ENCODE data around the gene OR51B2. TPM values are rescaled to one million over a fixed set of nuclear protein-coding genes. Genes with fewer than 3 reads are reported as not detected.
"Not testable (repeated sequence)": the region's sequence is repeated elsewhere in the genome, so short reads cannot be mapped to it uniquely, and the experiment has no call there.

Gene OR51B2
- total RNA-seq, 1 experiment from 2014 or later = not detected

- Mint-ChIP-seq H3K27ac (no peak overlapping the region), H3K4me1 (peaks cover 5 to 12% of the 10 kb centered on the region in 2 experiments), H3K9me3 (no peaks in the 10 kb centered on the region), H3K36me3 (ENCODE audit: insufficient read depth in 1 of 3, low read depth in 3 of 3) (no peaks in the 10 kb centered on the region; a peak in 1 of 7 replicates), H3K4me3 (no peak overlapping the region), H3K27me3 (ENCODE audit: low read depth) (no peaks in the 10 kb centered on the region)
- Histone ChIP-seq H4K91ac (ENCODE audit: insufficient read length, low read depth, low read length) (no peak overlapping the region), H3K4ac (ENCODE audit: low read depth, low read length) (no peak overlapping the region), H3K79me2 (ENCODE audit: insufficient read depth, low read length) (no peaks in the 10 kb centered on the region), H3K56ac (ENCODE audit: insufficient read length, low read depth, low read length) (no peak overlapping the region), H3K4me2 (ENCODE audit: insufficient read depth, insufficient read length, low read length) (no peak overlapping the region), H2BK5ac (ENCODE audit: insufficient read length, low read length) (no peak overlapping the region), H4K8ac (replicated peaks; ENCODE audit: insufficient read length, low read depth, low read length) (no peak overlapping the region), H3K18ac (ENCODE audit: insufficient read length, low read depth, low read length) (no peak overlapping the region), H2BK12ac (ENCODE audit: insufficient read length, low read depth, low read length) (no peak overlapping the region), H3K27me3 (ENCODE audit: insufficient read depth, low read length) (no peaks in the 10 kb centered on the region), H2BK120ac (ENCODE audit: low read depth, low read length, poor library complexity, severe bottlenecking) (no peak overlapping the region), H3K4me1 (ENCODE audit: insufficient read depth, low read length) (no peaks in the 10 kb centered on the region; the same call in 1 of the 2 replicates), H2BK15ac (ENCODE audit: low read depth, low read length) (no peak overlapping the region), H3K79me1 (ENCODE audit: insufficient read depth, low read depth, low read length, poor library complexity, severe bottlenecking) (no peaks in the 10 kb centered on the region), H2AK5ac (ENCODE audit: insufficient read length, low read length) (no peak overlapping the region), H3K9me3 (ENCODE audit: control insufficient read depth, low read depth, low read length) (no peaks in the 10 kb centered on the region), H3T11ph (ENCODE audit: low read length) (no peak overlapping the region), H2AFZ (ENCODE audit: low read length) (no peak overlapping the region), H3K23me2 (ENCODE audit: insufficient read length, low read depth, low read length, poor library complexity, severe bottlenecking) (no peaks in the 10 kb centered on the region), H3K14ac (ENCODE audit: insufficient read depth, low read length) (no peak overlapping the region), H3K27ac (ENCODE audit: insufficient read length, low read depth, low read length) (no peak overlapping the region), H4K20me1 (ENCODE audit: control insufficient read depth, insufficient read depth, insufficient read length) (no peaks in the 10 kb centered on the region), H3K9ac (ENCODE audit: extremely low read depth, insufficient read length, low read length) (no peak overlapping the region), H4K5ac (ENCODE audit: insufficient read length, low read depth, low read length) (no peak overlapping the region), H2BK20ac (ENCODE audit: low read depth, low read length, poor library complexity, severe bottlenecking) (no peak overlapping the region), H3K23ac (ENCODE audit: insufficient read length, low read depth, low read length) (no peak overlapping the region)
- no CpG with 5 or more reads among the region's 1 CpG for WGBS (ENCODE audit: extremely low coverage, insufficient read length, low lambda C conversion rate)
- no peak for DNase-seq
- no peak for TF ChIP-seq CTCF (conservative IDR thresholded peaks at IDR 0.05)
Observed at GRCh38 chr11:5366856-5367255, 42.8 kb upstream of the OR51B2 start.

GRCh38 chr11:5366365-5366764 lies 42.3 kb upstream of the OR51B2 start:
- H3K4me1 ChIP-seq (ENCODE audit: insufficient read depth, low read length); H3K9me3 ChIP-seq (ENCODE audit: control insufficient read depth, low read depth, low read length); H2BK15ac ChIP-seq (ENCODE audit: low read depth, low read length); H3K36me3 Mint-ChIP-seq (ENCODE audit: insufficient read depth in 1 of 3, low read depth in 3 of 3); H3K18ac ChIP-seq (ENCODE audit: insufficient read length, low read depth, low read length); H3K23ac ChIP-seq (ENCODE audit: insufficient read length, low read depth, low read length); DNase-seq; H3K56ac ChIP-seq (ENCODE audit: insufficient read length, low read depth, low read length); H3K4me3 Mint-ChIP-seq; H2AK5ac ChIP-seq (ENCODE audit: insufficient read length, low read length); H2AFZ ChIP-seq (ENCODE audit: low read length); H3K14ac ChIP-seq (ENCODE audit: insufficient read depth, low read length); H4K8ac ChIP-seq (replicated peaks; ENCODE audit: insufficient read length, low read depth, low read length); H3K27ac ChIP-seq (ENCODE audit: insufficient read length, low read depth, low read length); H2BK120ac ChIP-seq (ENCODE audit: low read depth, low read length, poor library complexity, severe bottlenecking); H3K27me3 ChIP-seq (ENCODE audit: insufficient read depth, low read length); H3K4ac ChIP-seq (ENCODE audit: low read depth, low read length); H3K9me3 Mint-ChIP-seq; H4K20me1 ChIP-seq (ENCODE audit: control insufficient read depth, insufficient read depth, insufficient read length); H3K9ac ChIP-seq (ENCODE audit: extremely low read depth, insufficient read length, low read length); H3K23me2 ChIP-seq (ENCODE audit: insufficient read length, low read depth, low read length, poor library complexity, severe bottlenecking); H3K4me2 ChIP-seq (ENCODE audit: insufficient read depth, insufficient read length, low read length); H4K5ac ChIP-seq (ENCODE audit: insufficient read length, low read depth, low read length); H4K91ac ChIP-seq (ENCODE audit: insufficient read length, low read depth, low read length); H3K27me3 Mint-ChIP-seq (ENCODE audit: low read depth); H2BK12ac ChIP-seq (ENCODE audit: insufficient read length, low read depth, low read length); H2BK5ac ChIP-seq (ENCODE audit: insufficient read length, low read length); H3K79me2 ChIP-seq (ENCODE audit: insufficient read depth, low read length); H3K79me1 ChIP-seq (ENCODE audit: insufficient read depth, low read depth, low read length, poor library complexity, severe bottlenecking); H2BK20ac ChIP-seq (ENCODE audit: low read depth, low read length, poor library complexity, severe bottlenecking); H3T11ph ChIP-seq (ENCODE audit: low read length): not testable (repeated sequence)
- no CpG with 5 or more reads among the region's 6 CpGs for WGBS (ENCODE audit: extremely low coverage, insufficient read length, low lambda C conversion rate)
- peak overlapping the region in 1 of 3 experiments; percentile 1; a peak in 1 of 7 replicates for H3K27ac Mint-ChIP-seq
- H3K4me1 Mint-ChIP-seq = peaks cover 5 to 12% of the 10 kb centered on the region in 2 experiments
